Neural cell (in vitro differentiated cells): ENCODE data around the gene NPAS3. TPM values are rescaled to one million over a fixed set of nuclear protein-coding genes. Genes with fewer than 3 reads are reported as not detected.

ENCODE experiments used
- H2AFZ ChIP-seq: fragments of 200-600, 300-800 bp; sonication (generic), shearing (Covaris generic); 2 replicates; pipeline ENCODE4 v1.6.0; 2014; ENCODE audit warnings: low read depth, mild to moderate bottlenecking, antibody characterized with exemption, low read length, moderate library complexity
- H3F3A ChIP-seq: fragments of 200-600 bp; shearing (Covaris generic); 2 replicates; pipeline ENCODE4 v1.6.1; 2016; ENCODE audit warnings: mild to moderate bottlenecking, moderate library complexity, mixed read lengths, antibody characterized with exemption, low read length; ENCODE audit not compliant: insufficient read depth, poor library complexity, severe bottlenecking
- H3K27ac ChIP-seq: fragments of 200-600, 300-800 bp; sonication (generic), shearing (Covaris generic); 2 replicates; pipeline ENCODE4 v1.5.1; 2014; ENCODE audit warnings: mild to moderate bottlenecking, low read length, moderate library complexity
- H3K27me3 ChIP-seq: fragments of 300-800, 200-600 bp; sonication (generic), shearing (Covaris generic); 2 replicates; pipeline ENCODE4 v1.6.0; 2014; ENCODE audit warnings: mild to moderate bottlenecking, low read depth, low read length, moderate library complexity; ENCODE audit not compliant: insufficient read depth
- H3K36me3 ChIP-seq: fragments of 300-800, 200-600 bp; sonication (generic), shearing (Covaris generic); 2 replicates; pipeline ENCODE4 v1.5.1; 2014; ENCODE audit warnings: mild to moderate bottlenecking, antibody characterized with exemption, low read length, moderate library complexity; ENCODE audit not compliant: insufficient read depth
- H3K4me2 ChIP-seq: fragments of 300-800, 200-600 bp; sonication (generic), shearing (Covaris generic); 2 replicates; pipeline ENCODE4 v1.6.0; 2014; ENCODE audit warnings: mild to moderate bottlenecking, low read length
- H3K4me3 ChIP-seq: fragments of 300-800, 200-600 bp; sonication (generic), shearing (Covaris generic); 2 replicates; pipeline ENCODE4 v1.5.1; 2014; ENCODE audit warnings: mild to moderate bottlenecking, low read length, moderate library complexity
- H3K79me2 ChIP-seq: fragments of 200-600 bp; shearing (Covaris generic); replicated peaks from 2 replicates; pipeline ENCODE4 v1.6.0; 2014; ENCODE audit warnings: mild to moderate bottlenecking, low read length, moderate library complexity; ENCODE audit not compliant: insufficient read depth
- H3K9ac ChIP-seq: fragments of 300-800, 200-600 bp; sonication (generic), shearing (Covaris generic); 2 replicates; pipeline ENCODE4 v1.6.1; 2016; ENCODE audit warnings: mild to moderate bottlenecking, low read length, mixed read lengths
- H3K9me2 ChIP-seq: fragments of 200-600 bp; shearing (Covaris generic); 2 replicates; pipeline ENCODE4 v1.6.1; 2016; ENCODE audit warnings: mild to moderate bottlenecking, low read length, mixed read lengths; ENCODE audit not compliant: insufficient read depth
- H3K9me3 ChIP-seq: fragments of 200-600, 300-800 bp; sonication (generic), shearing (Covaris generic); 2 replicates; pipeline ENCODE4 v1.6.1; 2016; ENCODE audit warnings: mild to moderate bottlenecking, mixed run types, low read length, moderate library complexity, mixed read lengths
- H4K20me1 ChIP-seq: fragments of 200-600 bp; shearing (Covaris generic); 2 replicates; pipeline ENCODE4 v1.6.1; 2016; ENCODE audit warnings: mild to moderate bottlenecking, mixed run types; ENCODE audit not compliant: insufficient read depth
- EP300 ChIP-seq: fragments of 450-650 bp; conservative IDR thresholded peaks from 2 replicates; pipeline ENCODE4 v1.6.1; 2014; ENCODE audit warnings: antibody characterized with exemption, mild to moderate bottlenecking, moderate library complexity; ENCODE audit not compliant: poor library complexity, severe bottlenecking
- EZH2 ChIP-seq: fragments of 200-600, 300-800 bp; shearing (Covaris generic), sonication (generic); IDR thresholded peaks from 2 replicates; pipeline ENCODE4 v1.6.1; 2014; ENCODE audit warnings: antibody characterized with exemption, low read length, borderline replicate concordance, mild to moderate bottlenecking; ENCODE audit not compliant: insufficient read depth, poor library complexity, severe bottlenecking
- MXI1 ChIP-seq: fragments of 450-650 bp; conservative IDR thresholded peaks from 2 replicates; pipeline ENCODE4 v1.6.1; 2014; ENCODE audit warnings: antibody characterized with exemption, mild to moderate bottlenecking; ENCODE audit not compliant: poor library complexity, severe bottlenecking
- POLR2AphosphoS5 ChIP-seq: IDR thresholded peaks from 2 replicates; pipeline ENCODE4 v1.6.1; 2012
- RAD21 ChIP-seq: fragments of 450-650 bp; conservative IDR thresholded peaks from 2 replicates; pipeline ENCODE4 v1.6.1; 2014; ENCODE audit warnings: antibody characterized with exemption, mild to moderate bottlenecking, moderate library complexity
- SMC3 ChIP-seq: fragments of 450-650 bp; conservative IDR thresholded peaks from 2 replicates; pipeline ENCODE4 v1.6.1; 2014; ENCODE audit warnings: antibody characterized with exemption, mild to moderate bottlenecking, moderate library complexity; ENCODE audit not compliant: poor library complexity
- TAF1 ChIP-seq: IDR thresholded peaks from 2 replicates; pipeline ENCODE4 v1.6.1; 2012; ENCODE audit warnings: low read depth
- polyA plus RNA-seq: library from polyadenylated mRNA; depleted of rRNA; stranded (reverse); fragments of >200 nt; gene quantifications from 2 replicates; pipeline ENCODE4 v1.2.3, GENCODE V29; 2014
- TF ChIP-seq, protein P1 (sequence below): fragments of 450-650 bp; IDR thresholded peaks from 2 replicates; pipeline ENCODE4 v1.5.1; 2014; ENCODE audit warnings: antibody characterized with exemption, mild to moderate bottlenecking, moderate library complexity; ENCODE audit not compliant: poor library complexity, severe bottlenecking
- TF ChIP-seq, protein P2 (sequence below): IDR thresholded peaks from 2 replicates; pipeline ENCODE4 v1.6.1; 2012; ENCODE audit warnings: borderline replicate concordance

NPAS3 gene
- polyA plus RNA-seq, 1 donor from 2014 or later: 1.3 TPM

DNA sequence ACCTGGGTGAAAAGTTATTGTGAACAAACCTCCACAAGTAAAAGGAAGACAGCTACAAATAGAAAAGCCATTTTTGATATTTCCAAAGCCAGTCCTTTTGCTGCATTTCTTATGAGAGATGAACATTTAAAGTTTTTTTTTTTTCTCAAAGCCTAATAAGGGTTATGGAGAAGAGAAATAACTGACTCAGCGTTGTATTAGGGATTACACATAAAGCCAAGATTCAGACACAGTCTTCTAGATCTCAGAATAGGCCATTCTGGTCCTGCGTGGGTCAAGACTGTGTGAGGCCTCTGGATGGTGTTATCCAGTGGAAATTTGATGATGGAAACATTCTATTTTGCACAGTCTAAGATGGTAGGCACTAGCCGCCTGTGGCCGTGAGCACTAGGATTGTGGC lies 552.4 kb downstream of the NPAS3 start:
- Histone ChIP-seq H4K20me1 (no peaks in the 10 kb centered on the region), H3K9me3 (no peaks in the 10 kb centered on the region), H3K9ac (no peak overlapping the region), H3K27ac (no peak overlapping the region), H3K4me3 (no peak overlapping the region), H3K36me3 (no peaks in the 10 kb centered on the region), H3F3A (no peaks in the 10 kb centered on the region), H3K4me2 (no peak overlapping the region), H3K9me2 (no peaks in the 10 kb centered on the region), H3K27me3 (no peaks in the 10 kb centered on the region), H3K79me2 (no peaks in the 10 kb centered on the region), H2AFZ (no peak overlapping the region)
- no peak for TF ChIP-seq EP300
- TF ChIP-seq, protein P1, sequence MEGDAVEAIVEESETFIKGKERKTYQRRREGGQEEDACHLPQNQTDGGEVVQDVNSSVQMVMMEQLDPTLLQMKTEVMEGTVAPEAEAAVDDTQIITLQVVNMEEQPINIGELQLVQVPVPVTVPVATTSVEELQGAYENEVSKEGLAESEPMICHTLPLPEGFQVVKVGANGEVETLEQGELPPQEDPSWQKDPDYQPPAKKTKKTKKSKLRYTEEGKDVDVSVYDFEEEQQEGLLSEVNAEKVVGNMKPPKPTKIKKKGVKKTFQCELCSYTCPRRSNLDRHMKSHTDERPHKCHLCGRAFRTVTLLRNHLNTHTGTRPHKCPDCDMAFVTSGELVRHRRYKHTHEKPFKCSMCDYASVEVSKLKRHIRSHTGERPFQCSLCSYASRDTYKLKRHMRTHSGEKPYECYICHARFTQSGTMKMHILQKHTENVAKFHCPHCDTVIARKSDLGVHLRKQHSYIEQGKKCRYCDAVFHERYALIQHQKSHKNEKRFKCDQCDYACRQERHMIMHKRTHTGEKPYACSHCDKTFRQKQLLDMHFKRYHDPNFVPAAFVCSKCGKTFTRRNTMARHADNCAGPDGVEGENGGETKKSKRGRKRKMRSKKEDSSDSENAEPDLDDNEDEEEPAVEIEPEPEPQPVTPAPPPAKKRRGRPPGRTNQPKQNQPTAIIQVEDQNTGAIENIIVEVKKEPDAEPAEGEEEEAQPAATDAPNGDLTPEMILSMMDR: no peak
- TF ChIP-seq RAD21: no peak
- no peak for TF ChIP-seq TAF1
- no peak for TF ChIP-seq EZH2
- no peak for TF ChIP-seq MXI1
- TF ChIP-seq, protein P2, sequence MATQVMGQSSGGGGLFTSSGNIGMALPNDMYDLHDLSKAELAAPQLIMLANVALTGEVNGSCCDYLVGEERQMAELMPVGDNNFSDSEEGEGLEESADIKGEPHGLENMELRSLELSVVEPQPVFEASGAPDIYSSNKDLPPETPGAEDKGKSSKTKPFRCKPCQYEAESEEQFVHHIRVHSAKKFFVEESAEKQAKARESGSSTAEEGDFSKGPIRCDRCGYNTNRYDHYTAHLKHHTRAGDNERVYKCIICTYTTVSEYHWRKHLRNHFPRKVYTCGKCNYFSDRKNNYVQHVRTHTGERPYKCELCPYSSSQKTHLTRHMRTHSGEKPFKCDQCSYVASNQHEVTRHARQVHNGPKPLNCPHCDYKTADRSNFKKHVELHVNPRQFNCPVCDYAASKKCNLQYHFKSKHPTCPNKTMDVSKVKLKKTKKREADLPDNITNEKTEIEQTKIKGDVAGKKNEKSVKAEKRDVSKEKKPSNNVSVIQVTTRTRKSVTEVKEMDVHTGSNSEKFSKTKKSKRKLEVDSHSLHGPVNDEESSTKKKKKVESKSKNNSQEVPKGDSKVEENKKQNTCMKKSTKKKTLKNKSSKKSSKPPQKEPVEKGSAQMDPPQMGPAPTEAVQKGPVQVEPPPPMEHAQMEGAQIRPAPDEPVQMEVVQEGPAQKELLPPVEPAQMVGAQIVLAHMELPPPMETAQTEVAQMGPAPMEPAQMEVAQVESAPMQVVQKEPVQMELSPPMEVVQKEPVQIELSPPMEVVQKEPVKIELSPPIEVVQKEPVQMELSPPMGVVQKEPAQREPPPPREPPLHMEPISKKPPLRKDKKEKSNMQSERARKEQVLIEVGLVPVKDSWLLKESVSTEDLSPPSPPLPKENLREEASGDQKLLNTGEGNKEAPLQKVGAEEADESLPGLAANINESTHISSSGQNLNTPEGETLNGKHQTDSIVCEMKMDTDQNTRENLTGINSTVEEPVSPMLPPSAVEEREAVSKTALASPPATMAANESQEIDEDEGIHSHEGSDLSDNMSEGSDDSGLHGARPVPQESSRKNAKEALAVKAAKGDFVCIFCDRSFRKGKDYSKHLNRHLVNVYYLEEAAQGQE: no peak
- no peak for TF ChIP-seq SMC3
- no peak for TF ChIP-seq POLR2AphosphoS5

DNA sequence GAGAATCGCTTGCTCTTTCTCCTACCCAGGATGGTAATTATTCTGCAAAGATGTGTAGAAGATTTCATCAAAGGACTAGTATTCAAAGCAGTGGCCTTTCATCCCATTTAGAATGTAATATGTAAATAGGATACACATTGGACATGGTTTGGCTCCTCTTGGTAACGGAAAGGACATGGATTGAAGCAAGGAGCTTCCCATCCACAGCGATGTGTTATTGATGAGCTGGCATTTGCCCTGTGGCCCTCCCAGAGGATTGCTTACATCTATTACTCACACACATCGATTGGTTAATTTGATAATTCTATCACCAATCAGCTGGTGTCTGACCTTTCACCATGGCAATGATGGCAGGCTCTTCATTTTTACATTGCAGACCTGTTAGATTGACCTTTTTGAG lies 553.8 kb downstream of the NPAS3 start:
- Histone ChIP-seq H3K36me3 (no peaks in the 10 kb centered on the region), H3K4me3 (no peak overlapping the region), H2AFZ (no peak overlapping the region), H3K27ac (no peak overlapping the region), H3K4me2 (no peak overlapping the region), H3K9me3 (no peaks in the 10 kb centered on the region), H3K9me2 (no peaks in the 10 kb centered on the region), H3K79me2 (no peaks in the 10 kb centered on the region), H3F3A (no peaks in the 10 kb centered on the region), H4K20me1 (no peaks in the 10 kb centered on the region), H3K9ac (no peak overlapping the region), H3K27me3 (no peaks in the 10 kb centered on the region)
- no peak for TF ChIP-seq EZH2
- no peak for TF ChIP-seq MXI1
- TF ChIP-seq, protein P1: no peak
- no peak for TF ChIP-seq EP300
- TF ChIP-seq TAF1: no peak
- no peak for TF ChIP-seq POLR2AphosphoS5
- TF ChIP-seq SMC3: no peak
- TF ChIP-seq, protein P2: no peak
- no peak for TF ChIP-seq RAD21
